Measurements from ENCODE around the gene IGDCC3. TPM values are rescaled to one million over a fixed set of nuclear protein-coding genes. Genes with fewer than 3 reads are reported as not detected.
A peak's percentile ranks its signal among the peaks of the same experiment; 100 is the strongest.

Gene IGDCC3
- total RNA-seq, 6 experiments from 2014 or later, result not detected

GRCh38 chr15:65306551-65306950 is 71.3 kb downstream of the IGDCC3 start:
- Mint-ChIP-seq H3K9me3 (no peaks in the 10 kb centered on the region), H3K27ac (no peak overlapping the region), H3K36me3 (ENCODE audit: low read depth) (no peaks in the 10 kb centered on the region), H3K4me3 (no peak overlapping the region), H3K4me1 (ENCODE audit: low read depth) (peaks cover 30% of the 10 kb centered on the region), H3K27me3 (ENCODE audit: insufficient read depth) (peaks cover 10% of the 10 kb centered on the region)
- TF ChIP-seq CTCF (IDR thresholded peaks at IDR 0.05), result no peak
- DNase-seq, result no peak

- Mint-ChIP-seq H3K4me3 (no peak overlapping the region), H3K27me3 (ENCODE audit: insufficient read depth) (peaks cover 10% of the 10 kb centered on the region), H3K36me3 (ENCODE audit: low read depth) (no peaks in the 10 kb centered on the region), H3K27ac (no peak overlapping the region), H3K9me3 (no peaks in the 10 kb centered on the region), H3K4me1 (ENCODE audit: low read depth) (peaks cover 30% of the 10 kb centered on the region)
- no peak for TF ChIP-seq CTCF (IDR thresholded peaks at IDR 0.05)
- no peak for DNase-seq
Measured at GRCh38 chr15:65305776-65306175, 72.0 kb downstream of the IGDCC3 start.

- Mint-ChIP-seq H3K27me3 (ENCODE audit: insufficient read depth) (peaks cover 10% of the 10 kb centered on the region), H3K27ac (peak overlapping the region; percentile 99), H3K9me3 (no peaks in the 10 kb centered on the region), H3K4me1 (ENCODE audit: low read depth) (peaks cover 30% of the 10 kb centered on the region), H3K4me3 (peak overlapping the region; percentile 94; the same call in 1 of the 2 replicates), H3K36me3 (ENCODE audit: low read depth) (no peaks in the 10 kb centered on the region)
- DNase-seq, result peak; percentile 99
- TF ChIP-seq CTCF (IDR thresholded peaks at IDR 0.05), result no peak
Measured at GRCh38 chr15:65305150-65305758, 72.5 kb downstream of the IGDCC3 start.

GRCh38 chr15:65304381-65305149 is 73.2 kb downstream of the IGDCC3 start, which contains the start of gene RNU5B-1:
TSS of gene RNU5B-1 (plus strand) at chr15:65304677.
- Mint-ChIP-seq H3K4me1 (ENCODE audit: low read depth) (peaks cover 23% of the 10 kb centered on the region), H3K4me3 (peak within 1 kb of the TSS; percentile 94), H3K9me3 (no peaks in the 10 kb centered on the region), H3K27ac (peak within 1 kb of the TSS; percentile 99), H3K36me3 (ENCODE audit: low read depth) (no peaks in the 10 kb centered on the region), H3K27me3 (ENCODE audit: insufficient read depth) (peaks cover 10% of the 10 kb centered on the region)
- peak; percentile 100 for DNase-seq
- TF ChIP-seq CTCF (IDR thresholded peaks at IDR 0.05), result peak; percentile 92; the same call in 1 of the 2 replicates

- peaks cover 10% of the 10 kb centered on the region for H3K27me3 Mint-ChIP-seq (ENCODE audit: insufficient read depth)
- DNase-seq, result peak; percentile 58
- no peaks in the 10 kb centered on the region for H3K36me3 Mint-ChIP-seq (ENCODE audit: low read depth)
- no peak; the same call in 1 of the 2 replicates for TF ChIP-seq CTCF (IDR thresholded peaks at IDR 0.05)
- no peaks in the 10 kb centered on the region for H3K9me3 Mint-ChIP-seq
- H3K4me3 Mint-ChIP-seq, result peak overlapping the region; percentile 94
- H3K4me1 Mint-ChIP-seq (ENCODE audit: low read depth), result peaks cover 20% of the 10 kb centered on the region
- H3K27ac Mint-ChIP-seq, result peak overlapping the region; percentile 99
Measured at GRCh38 chr15:65303687-65304380, 74.0 kb downstream of the IGDCC3 start.

All from HFFc6 (cell line).